ENCODE measurements around the gene HDAC10.

Gene HDAC10

DNA sequence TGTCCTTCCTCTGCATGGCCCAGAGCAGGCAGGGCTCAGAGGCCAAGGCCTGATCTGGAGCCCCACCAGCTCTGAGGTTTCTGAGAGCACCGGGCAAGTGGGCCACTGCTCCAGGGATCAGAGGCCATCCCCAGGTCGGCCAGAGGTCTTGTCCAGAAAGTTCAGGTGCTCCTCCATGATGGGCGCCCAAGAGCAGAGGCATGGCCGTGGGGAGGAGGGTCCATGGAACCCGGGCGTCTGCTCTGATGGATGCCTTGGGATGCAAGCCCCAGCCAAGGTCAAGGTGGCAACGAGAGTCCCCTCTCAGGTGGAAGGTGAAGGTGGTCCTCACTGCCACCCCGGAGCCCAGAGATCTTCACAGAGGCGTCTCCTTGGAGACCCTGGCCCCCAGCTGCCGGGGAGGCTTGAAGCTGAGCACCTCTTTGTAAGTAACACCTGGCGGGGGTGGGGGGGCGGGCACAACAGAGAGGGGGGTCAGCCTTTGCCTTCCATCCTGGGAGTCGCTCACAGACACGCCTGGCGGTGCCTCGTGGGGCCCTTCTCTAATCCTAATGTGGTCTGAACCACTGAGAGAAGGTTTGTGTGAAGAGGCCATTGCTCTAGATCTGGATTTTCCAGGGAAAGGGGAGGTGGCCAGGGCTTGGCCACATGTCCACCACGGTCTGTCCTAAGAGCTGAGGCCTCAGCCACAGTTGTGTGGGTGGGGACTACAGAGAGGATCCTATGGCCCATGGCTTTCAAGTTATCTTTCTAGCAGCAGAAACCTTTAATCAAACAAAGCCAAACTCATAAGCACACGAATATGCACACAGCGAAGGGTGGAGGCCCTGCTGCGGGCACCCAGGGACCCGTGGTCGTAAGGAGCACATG, 2.2 kb upstream of the HDAC10 start:
- DNase-seq = no peak

DNA sequence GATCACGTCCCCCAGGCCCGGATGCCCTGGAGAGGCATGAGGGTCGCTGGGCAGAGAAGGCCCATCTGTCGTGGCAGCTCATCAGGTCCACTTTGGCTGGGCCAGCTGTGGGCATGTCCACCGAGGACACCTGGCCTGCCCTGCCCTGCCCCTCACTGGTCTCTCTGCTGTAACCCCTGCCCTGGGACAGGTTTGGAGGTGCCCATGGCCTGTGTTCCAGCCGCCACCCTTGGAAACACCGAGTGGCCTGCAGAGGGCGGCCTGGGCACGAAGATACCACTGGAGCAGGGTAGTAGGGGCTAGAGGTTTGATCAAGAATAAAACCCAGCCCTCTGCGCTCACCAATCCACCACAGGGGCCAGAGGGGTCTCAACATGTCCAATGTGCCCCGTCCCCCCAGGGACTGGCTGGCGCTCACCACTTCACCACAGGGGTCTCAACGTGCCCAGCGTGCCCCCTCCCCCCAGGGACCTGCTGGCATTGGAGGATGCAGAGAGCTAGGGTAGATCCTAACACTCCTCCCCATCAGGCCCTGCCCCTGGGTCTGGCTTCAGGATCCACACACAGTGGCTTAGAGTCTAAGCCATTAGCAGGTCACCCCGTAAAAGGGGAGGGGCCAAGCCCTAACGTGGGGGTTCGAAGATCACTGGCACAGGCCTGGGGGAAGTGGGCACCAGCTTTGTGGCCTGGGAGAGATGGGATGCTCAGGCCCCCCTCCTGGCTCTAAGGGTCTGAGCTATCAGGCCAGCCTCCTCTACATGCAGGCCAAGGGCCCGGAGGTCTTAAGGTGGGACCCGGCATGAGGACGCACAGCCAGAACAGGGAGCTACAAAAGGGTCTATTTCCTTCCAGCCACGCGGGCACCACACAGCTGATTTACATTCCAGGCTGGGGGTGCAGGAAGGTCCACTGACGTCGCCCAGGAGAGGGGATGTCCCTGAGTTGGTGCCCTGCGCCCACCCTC, 1.3 kb upstream of the HDAC10 start:
- peak in 1 of 2 donors; percentile 36 for DNase-seq

DNA sequence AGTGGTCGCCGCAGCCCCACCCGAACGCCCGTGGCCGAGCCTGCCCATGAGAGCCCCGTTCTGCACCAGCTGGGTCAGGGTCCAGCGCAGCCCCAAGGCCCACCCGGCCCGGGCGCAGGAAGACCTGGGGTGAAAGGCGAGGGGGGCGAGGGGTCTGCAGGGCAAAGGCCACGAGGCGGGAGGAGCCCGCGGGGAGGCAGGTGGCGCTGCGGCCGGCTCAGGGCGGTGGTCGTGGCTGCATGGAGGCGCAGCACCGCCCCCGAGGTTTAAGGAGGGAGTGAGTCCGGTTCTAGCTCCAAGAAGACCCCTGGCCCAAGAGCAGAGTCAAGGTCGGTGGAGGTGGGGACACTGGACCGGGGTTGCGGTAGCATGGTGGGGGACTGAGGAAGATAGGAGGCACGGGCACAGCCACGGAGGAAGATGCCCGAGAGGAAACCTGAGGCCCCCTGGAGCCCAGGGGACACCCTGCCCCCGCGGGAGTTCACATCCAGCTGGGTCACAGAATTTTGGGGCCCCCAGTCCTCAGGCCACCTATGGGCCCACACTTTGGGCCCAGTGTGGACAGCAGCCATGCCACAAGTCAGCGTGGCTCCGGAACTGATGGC, 514 bp upstream of the HDAC10 start:
- DNase-seq = no peak

DNA sequence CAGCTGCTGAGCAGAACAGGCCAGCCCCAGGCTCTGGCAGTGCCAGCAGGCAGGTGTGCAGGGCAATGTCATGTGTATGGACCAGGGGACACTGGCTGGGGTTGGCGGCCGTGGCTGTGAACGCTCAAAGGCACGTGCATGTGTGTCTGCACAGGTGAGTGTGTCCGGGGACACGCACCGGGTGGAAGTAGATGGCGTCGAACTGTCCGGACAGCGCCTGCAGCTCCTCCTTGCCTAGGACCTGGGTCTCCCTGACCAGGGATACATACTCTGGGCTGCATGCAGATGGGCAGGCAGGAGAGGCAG, 863 bp downstream of the HDAC10 start:
- no peak for DNase-seq

DNA sequence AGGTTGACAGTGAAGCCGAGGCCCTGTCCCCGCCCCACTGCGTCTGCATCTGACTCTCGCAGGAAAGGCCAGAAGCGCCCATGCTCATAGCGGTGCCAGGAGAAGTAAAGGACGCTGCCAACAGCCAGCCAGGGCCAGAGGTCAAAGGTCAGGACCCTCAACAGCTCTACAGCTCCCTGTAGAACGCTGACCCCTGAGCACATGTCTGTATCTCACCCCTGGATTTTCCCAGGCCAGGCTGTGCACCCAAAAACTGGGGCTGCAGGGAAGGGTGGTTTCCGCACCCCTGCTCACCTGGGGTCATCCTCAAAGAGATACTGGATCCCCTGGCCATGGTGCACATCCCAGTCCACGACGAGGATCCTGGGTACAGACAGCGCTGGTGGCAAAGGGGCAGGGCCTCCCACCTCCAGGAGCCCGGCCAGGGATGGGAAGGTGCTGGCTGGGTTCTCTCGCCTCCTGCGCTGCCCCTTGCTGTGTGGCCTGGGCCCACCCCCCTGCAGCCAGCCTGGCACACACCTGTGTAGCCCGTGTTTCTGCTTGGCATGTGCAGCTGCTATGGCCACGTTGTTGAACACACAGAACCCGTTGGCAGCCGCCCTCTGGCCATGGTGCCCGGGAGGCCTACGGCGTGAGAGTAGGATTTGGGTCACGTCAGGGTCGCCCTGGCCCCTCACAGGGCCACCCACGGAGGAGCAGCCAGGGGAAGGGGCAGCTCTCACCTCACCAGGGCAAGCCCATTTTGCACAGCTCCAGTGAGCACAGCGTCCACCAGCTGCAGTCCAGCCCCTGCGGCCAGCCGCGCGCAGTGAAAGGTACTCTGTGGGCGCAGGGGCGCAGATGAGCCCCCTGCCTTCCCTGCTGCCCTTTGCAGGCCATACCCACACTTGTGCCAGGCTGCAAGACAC, 1.5 kb downstream of the HDAC10 start:
- no peak for DNase-seq

DNA sequence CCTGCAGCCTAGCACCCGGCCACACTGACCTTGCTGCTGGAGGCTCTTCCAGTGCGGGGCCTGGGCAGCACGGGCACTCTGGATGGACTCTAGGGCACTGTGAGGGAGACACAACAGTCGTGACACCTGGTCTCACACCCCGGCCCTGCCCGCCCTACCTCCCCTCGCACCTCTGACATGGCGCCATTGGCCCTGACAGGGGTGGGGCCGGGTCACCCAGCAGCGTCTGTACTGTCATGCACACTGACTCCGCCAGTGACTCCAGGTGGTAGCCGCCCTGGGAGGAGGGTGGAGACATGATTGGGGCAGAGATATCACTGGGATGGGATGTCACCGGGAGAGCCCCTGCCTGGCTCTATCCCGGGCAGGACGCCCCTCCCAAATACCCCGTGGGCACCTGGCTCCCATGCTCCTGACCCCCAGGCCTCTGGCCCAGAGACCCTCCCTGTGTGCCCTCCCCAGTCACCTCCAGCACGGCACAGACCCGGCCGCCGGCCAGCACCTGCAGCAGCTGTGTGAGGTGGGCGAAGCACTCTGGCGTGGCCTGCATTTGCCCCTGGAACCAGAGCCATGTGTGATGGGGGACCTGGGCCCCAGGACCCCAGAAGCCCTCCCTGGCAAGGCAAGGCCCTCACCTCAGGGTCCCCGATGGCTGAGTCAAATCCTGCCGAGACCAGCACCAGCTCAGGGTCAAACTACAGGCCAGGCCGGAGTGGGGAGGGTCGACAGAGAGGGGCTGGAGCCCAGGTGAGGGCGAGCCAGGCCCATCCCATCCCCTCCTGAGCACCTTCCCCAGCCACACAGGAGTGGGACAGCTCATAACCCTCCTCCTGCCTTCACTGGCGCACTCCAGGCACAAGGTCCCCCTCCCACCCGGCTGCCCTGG, 2.6 kb downstream of the HDAC10 start:
- DNase-seq = no peak

DNA sequence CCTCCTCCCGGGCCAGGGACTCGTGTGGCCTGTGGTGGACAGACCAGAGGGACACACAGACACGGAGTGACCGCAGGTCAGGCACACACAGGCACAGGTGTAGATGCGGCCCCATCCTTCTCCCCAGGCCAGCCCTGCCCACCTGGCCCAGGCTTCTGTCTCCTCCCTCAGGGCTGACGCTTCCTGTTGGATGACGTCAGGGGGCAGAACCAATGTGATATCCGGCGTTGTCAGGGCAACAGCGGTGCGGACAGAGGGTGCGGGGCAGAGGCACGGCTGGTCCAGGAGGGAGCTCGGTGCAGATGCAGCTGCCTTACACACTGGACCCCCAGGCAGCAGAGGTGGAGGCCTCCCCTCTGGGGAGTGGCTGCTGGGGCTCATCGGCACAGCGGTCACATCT, 3.3 kb downstream of the HDAC10 start:
- DNase-seq = no peak

DNA sequence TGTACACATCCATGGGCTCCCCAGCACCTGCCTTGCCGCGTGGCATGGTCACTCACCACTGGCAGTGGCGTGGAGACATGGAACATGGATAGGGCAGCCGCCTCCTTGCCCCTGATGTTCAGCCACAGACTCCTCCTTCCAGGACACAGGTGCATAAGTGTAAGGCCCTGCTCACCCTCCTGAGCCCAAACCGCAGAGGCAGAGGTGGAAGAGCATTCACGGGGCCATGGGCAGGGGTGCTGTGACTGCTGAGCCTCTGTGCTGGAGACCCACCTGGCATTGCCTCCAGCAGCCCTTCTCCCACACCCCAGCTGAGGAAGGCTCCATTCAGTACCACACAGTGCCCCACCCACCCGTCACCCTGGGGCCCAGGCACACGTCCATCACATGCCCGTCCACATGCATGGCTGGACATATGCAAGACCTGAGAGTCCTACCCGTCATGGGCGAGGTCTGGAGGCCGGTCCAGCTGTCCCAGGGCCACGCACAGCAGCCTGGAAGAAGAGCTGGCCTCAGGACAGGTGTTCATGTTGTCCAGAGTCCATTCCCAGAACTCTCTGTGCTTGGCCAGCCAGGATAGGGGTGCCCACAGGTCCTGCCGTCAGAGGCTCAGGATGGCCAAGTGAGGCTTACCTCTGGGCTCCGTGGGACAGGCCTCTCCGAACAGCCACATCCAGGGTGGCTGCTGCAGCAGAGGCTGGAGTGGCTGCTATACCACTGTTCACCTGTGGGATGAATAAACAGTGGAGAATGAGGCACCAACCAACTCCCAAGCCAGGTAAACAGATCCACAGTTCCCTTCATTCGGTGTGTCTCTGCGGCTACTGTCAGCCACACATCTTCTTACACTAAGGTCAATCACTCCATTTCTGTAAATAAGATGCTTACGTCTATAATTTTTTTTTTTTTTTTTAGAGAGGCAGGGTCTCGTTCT, 4.6 kb downstream of the HDAC10 start:
- no peak for DNase-seq

DNA sequence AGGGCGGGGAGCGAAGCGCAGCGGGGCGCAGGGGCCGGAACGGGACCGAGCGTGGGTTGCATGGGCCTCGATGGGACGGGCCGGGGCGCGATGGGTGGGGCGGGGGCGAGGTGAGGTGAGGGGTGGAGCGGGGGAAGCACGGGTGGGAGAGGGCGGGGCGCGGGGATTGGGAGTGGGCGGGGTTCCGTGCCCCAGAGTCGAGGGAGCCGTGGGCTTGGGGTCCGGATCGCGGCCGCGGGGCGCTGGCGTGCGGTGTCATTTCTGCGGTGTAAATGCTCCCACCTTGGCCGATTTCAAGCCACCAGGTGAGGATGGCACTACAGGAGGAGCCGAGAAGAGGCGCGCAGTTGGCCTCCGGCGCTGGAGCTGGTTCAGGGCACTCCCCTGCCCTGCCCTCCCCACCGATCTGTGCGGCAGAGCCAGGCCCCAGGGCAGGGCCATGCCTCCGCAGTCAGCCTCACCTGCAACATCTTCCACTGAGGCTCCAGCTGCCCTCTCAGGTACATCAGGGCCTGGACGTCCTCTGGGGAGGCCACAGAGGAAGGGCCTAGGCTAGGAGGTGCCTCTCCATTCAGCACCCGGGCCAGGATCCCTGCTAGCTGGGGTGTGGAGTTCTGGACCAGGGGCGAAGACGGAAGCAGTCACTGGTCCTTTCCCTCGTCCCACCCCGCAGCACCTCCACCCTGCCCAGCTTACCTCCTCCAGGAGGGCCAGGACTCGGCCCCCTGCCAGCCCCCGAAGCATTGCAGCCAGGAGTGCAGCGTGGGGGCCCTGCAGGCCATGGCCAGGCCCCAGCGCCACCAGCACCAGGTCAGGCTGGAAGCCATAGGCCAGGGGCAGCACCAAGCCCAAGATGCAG, 5.6 kb downstream of the HDAC10 start:
- DNase-seq = no peak

DNA sequence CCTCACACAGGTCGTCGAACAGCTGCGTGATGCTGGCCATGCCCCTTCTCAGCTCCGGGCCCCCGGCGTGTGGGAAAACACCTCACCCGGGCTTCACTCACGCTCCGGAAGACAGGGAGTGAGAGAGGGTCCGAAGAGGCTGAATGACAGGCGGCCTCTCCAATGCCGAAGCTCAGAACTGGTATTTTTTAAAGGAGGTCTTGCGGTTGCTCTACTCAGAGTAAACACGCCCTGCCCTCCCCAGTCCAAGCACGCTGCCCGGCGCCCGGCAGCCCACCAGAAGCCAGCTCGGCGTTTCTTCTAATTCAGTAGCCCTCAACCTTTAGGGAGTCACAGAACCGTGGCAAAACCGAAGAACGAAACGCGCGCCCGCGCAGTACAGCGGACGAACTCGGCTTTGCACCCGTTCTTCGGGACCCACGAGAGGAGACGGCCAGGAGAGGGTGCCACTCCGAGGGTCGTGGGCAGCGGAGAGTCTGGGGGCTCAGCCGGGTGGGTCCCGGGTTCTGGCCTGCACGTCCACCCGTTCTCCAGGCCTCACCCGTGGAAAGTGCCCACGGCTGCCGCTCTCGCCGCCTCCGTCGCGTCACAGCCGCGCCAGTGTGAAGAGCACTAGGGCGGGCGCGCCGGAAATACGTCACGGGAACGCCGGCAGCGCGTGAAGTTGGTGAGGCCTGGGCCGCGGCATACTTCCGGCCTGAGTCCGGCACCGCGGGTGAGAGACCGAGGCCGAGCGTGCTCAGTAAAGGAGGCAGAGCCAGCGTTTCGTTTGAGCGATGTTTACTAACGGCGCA, 6.4 kb downstream of the HDAC10 start, which contains the start of gene TUBGCP6:
TSS of gene TUBGCP6 (minus strand) at position 604 of the 794 bp plus-strand sequence. CDS start at position 40, 564 bp downstream.
- peak; percentile 87 to 88 for DNase-seq

DNA sequence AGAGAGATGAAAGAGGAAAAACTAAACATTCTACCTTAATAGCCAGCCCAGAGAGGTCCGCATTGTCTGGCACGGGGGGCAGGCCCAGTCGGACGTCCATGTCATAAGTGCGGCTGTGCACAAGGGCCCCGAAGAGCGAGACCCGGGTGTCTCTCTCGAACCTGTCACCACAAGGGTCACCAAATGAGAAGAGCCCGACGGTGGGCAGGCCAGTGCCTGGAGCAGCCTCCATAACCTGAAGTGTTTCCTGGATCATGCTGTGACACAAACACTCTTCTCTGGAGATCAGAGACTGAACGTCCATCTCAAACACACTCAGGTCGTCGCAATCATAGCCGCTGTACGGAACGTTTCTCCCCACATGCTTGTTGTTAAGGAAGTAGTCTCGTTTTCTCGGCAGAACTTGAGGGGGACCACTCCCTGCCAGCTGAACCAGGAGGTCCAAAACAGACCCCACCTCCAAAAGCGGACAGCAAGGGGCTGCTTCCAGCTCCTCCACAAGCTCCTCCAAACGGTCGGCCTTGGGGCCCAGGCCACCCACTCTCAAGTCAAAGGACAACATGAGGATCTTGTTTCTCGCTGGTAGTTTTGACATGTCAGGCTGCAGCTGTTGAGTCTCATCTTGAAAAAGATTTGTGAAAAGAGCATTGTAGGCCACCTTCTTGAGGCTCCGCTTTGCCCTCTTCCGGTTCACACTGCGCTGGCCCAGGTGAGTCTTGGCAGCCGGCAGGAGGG, 7.2 kb downstream of the HDAC10 start:
- no peak for DNase-seq

DNA sequence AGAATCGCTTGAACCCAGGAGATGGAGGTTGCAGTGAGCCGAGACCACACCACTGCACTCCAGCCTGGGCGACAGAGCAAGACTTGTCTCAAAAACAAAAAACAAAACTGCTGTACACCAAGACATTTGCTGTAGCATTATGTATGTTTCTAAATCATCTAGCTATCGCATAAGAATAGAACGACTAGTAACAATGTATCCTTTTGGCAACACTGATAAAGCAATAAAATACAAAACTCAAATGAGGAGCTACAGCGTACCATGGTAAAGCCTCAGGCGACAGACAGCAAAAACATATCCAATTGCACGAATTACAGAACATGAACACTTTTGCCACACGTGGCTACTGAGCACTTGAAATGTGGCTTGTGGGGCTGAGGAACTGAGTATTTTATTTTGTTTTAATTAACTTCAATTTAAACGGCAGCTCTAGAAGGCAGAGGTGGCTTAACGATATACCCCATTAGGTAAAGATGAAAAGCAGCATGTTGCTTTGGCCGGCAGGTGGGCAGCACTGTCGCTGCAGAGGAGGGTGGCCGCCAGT, 8.6 kb downstream of the HDAC10 start:
- no peak for DNase-seq

DNA sequence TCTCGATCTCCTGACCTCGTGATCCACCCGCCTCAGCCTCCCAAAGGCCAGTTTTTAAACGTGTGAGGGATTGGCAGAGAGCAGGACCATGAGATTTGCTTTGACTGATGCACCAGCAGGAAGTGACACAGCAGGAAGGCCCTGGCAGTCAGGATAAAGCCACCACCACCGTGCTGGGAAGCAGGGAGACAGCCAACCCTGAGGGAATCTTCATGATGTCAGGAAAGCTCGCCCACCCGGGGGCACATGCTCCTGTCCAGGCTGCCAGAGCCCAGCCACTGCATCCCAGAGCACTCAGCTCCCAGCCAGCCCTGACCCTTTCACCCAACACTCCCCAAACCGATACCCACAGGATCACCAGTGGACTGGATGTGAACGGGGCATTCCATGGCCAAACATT, 12.3 kb downstream of the HDAC10 start:
- DNase-seq = no peak

DNA sequence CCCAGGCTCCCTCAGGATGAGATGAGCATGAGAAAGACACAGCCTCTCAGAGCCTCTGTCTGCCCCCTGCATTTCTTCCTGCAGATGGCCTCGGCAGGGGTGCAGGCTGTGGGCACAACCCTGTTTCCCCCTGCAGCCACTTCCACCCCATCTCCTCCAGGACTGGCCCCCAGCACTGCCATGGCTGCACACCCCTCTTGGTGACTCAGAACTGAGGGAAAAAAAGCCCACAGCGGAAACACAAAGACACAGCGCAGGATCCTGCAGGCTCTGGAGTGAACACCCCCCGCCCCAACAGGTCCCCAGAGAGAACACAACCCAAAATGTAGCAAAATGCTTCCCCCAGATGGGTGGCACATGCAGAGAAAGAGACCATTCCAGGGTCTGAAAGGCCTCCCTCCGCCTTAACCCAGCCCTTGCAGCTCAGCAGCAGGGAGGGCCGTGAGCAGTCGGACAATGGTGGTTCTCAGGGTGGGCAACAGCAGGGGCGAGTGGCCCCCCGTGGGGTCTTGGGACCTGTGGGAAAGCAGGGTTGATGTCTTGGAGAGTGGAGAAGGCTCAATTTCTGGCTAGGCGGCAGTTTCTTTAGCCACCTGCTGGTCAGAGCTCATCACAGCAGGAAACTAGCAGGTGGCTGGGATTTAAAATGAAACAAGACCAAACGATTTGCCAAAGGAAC, 14.2 kb downstream of the HDAC10 start:
- DNase-seq = no peak

DNA sequence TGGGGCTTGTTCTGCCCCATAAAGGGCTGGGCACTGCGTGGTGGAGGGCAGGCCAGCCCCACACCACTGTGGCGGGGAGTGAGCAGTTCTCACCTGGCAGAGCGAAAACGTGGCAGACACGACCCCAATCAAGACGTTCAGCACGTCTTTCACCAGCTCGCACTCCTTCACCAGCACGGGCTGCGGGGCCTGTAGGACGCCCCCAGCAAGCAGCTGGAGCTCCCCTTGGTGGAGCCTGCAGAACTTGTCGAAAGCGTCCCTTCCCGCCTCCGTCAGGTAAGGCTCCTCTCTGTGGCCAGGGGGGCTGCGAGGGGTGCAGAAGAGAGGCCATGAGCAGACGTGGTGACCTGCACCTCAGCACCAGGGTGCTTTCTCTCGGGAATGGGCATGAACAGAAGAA, 17.8 kb downstream of the HDAC10 start:
- DNase-seq = no peak

DNA sequence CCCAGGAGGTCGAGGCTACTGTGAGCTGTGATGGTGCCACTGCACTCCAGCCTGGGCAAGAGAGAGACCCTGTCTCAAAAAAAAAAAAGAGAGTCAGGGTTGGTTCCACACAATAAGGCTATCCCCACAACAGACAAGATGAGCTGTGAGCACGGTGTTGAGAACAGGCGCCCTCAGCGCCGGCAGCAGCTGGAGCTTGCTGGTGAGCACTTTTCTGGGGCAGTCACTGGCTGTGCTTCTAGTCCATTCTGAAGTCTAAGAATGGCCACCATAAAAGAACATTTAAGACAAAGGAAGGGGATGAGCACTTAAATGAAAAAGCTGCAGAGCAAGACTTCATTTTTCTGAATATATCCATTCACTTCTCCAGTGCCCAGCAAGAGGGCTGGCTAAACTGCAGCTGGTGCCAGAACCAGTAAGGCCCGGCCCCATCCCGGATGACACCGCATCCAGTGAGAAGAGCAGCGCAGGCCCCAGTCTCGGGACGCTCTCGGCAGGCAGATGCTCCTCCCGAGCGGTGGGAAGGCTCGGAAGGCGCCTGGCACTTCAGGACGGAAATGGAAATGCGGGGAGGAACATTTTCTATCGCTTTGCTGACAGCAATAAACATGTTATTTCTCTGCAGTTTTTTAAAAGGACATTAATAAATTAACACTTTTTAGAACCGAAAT, 18.4 kb downstream of the HDAC10 start:
- DNase-seq = no peak
